GM18873 (cell line): ENCODE results near the gene UBE3A.

ENCODE experiments used
- ATAC-seq: cut with Tn5 transposase; IDR thresholded peaks from one replicate; pipeline ENCODE4 v1.9.1; 2021; ENCODE audit warnings: mild to moderate bottlenecking, moderate library complexity, moderate number of reproducible peaks; ENCODE audit not compliant: unreplicated experiment, low FRiP score

UBE3A gene

GRCh38 chr15:25406846-25407245 is 32.0 kb downstream of the UBE3A start:
- no peak for ATAC-seq

GRCh38 chr15:25406261-25406660 is 32.6 kb downstream of the UBE3A start:
- no peak for ATAC-seq

GRCh38 chr15:25403771-25404170 is 35.1 kb downstream of the UBE3A start:
- ATAC-seq = no peak

GRCh38 chr15:25402342-25402741 is 36.5 kb downstream of the UBE3A start:
- ATAC-seq = no peak

GRCh38 chr15:25401501-25401900 is 37.3 kb downstream of the UBE3A start:
- ATAC-seq = no peak

- no peak for ATAC-seq
Observed at GRCh38 chr15:25397100-25397499, 41.7 kb downstream of the UBE3A start.

- ATAC-seq = no peak
Observed at GRCh38 chr15:25394898-25395297, 43.9 kb downstream of the UBE3A start.

- no peak for ATAC-seq
Observed at GRCh38 chr15:25392806-25393205, 46.0 kb downstream of the UBE3A start.

- ATAC-seq = no peak
Observed at GRCh38 chr15:25391971-25392721, 46.7 kb downstream of the UBE3A start.

- no peak for ATAC-seq
Observed at GRCh38 chr15:25385986-25386385, 52.8 kb downstream of the UBE3A start.

GRCh38 chr15:25381579-25381978 is 57.2 kb downstream of the UBE3A start:
- no peak for ATAC-seq

GRCh38 chr15:25378501-25378901 is 60.3 kb downstream of the UBE3A start:
- ATAC-seq = no peak

- no peak for ATAC-seq
Observed at GRCh38 chr15:25375557-25375956, 63.3 kb downstream of the UBE3A start.

GRCh38 chr15:25374143-25374542 is 64.7 kb downstream of the UBE3A start:
- no peak for ATAC-seq

GRCh38 chr15:25372298-25372697 is 66.5 kb downstream of the UBE3A start:
- no peak for ATAC-seq

- ATAC-seq = no peak
Observed at GRCh38 chr15:25368850-25369249, 70.0 kb downstream of the UBE3A start.

GRCh38 chr15:25366058-25366457 is 72.8 kb downstream of the UBE3A start:
- no peak for ATAC-seq

GRCh38 chr15:25362545-25362944 is 76.3 kb downstream of the UBE3A start:
- ATAC-seq = no peak

GRCh38 chr15:25347707-25348106 is 91.1 kb downstream of the UBE3A start:
- no peak for ATAC-seq

- ATAC-seq = no peak
Observed at GRCh38 chr15:25346371-25346770, 92.5 kb downstream of the UBE3A start.

- ATAC-seq = no peak
Observed at GRCh38 chr15:25345943-25346342, 92.9 kb downstream of the UBE3A start.

GRCh38 chr15:25342629-25343028 is 96.2 kb downstream of the UBE3A start:
- ATAC-seq = no peak

GRCh38 chr15:25339431-25339830 is 99.4 kb downstream of the UBE3A start:
- no peak for ATAC-seq
